Kidney tubule cell (primary cell): ENCODE results near the gene OR8B8.
"Not testable (repeated sequence)": the region's sequence is repeated elsewhere in the genome, so short reads cannot be mapped to it uniquely, and the experiment has no call there.

Source experiments
- DNase-seq: peaks from one replicate; pipeline ENCODE4 v3.0.0-alpha.2; 2018; ENCODE audit warnings: low spot score

The OR8B8 gene

GRCh38 chr11:124441519-124441918 is 4.0 kb downstream of the OR8B8 start:
- no peak for DNase-seq

- DNase-seq: no peak
Measured at GRCh38 chr11:124441081-124441480, 4.4 kb downstream of the OR8B8 start.

GRCh38 chr11:124440608-124441007 is 4.9 kb downstream of the OR8B8 start:
- DNase-seq: no peak

- no peak for DNase-seq
Measured at GRCh38 chr11:124434699-124435098, 10.8 kb downstream of the OR8B8 start.

- DNase-seq: no peak
Measured at GRCh38 chr11:124429599-124429998, 15.9 kb downstream of the OR8B8 start.

- DNase-seq: no peak
Measured at GRCh38 chr11:124424384-124424921, 21.0 kb downstream of the OR8B8 start, which contains the start of gene OR8B4. Gene OR8B4 (minus strand): TSS chr11:124424871. CDS start chr11:124424871, 0 bp downstream.

GRCh38 chr11:124421043-124421442 is 24.5 kb downstream of the OR8B8 start:
- no peak for DNase-seq

GRCh38 chr11:124415356-124415923 is 30.1 kb downstream of the OR8B8 start:
- peak; percentile 45 for DNase-seq

- DNase-seq: no peak
Measured at GRCh38 chr11:124409906-124410305, 35.6 kb downstream of the OR8B8 start.

- no peak for DNase-seq
Measured at GRCh38 chr11:124405581-124405980, 39.9 kb downstream of the OR8B8 start.

- DNase-seq: not testable (repeated sequence)
Measured at GRCh38 chr11:124403186-124403585, 42.3 kb downstream of the OR8B8 start.

GRCh38 chr11:124402326-124402922 is 43.1 kb downstream of the OR8B8 start:
- DNase-seq: peak; percentile 82

GRCh38 chr11:124398924-124399323 is 46.6 kb downstream of the OR8B8 start, which contains the start of gene OR8B3:
Gene OR8B3 (minus strand): TSS chr11:124399024. CDS start chr11:124397351, 1,673 bp downstream.
- no peak for DNase-seq

GRCh38 chr11:124396847-124397246 is 48.6 kb downstream of the OR8B8 start:
- DNase-seq: not testable (repeated sequence)

GRCh38 chr11:124394408-124394807 is 51.1 kb downstream of the OR8B8 start:
- DNase-seq: peak; percentile 2
